Hematopoietic multipotent progenitor cell (in vitro differentiated cells): ENCODE measurements around the gene TUBA3D. TPM values are rescaled to one million over a fixed set of nuclear protein-coding genes. Genes with fewer than 3 reads are reported as not detected.
"Not testable (repeated sequence)": the region's sequence is repeated elsewhere in the genome, so short reads cannot be mapped to it uniquely, and the experiment has no call there.

ENCODE experiments used
- DNase-seq, 3 donors: peaks; one replicate each; pipeline ENCODE4 v3.0.0-alpha.2; 2011 to 2015; ENCODE audit warnings: low read depth in 2 of 3, low spot score in 2 of 3
- total RNA-seq: library from RNA; depleted of rRNA; stranded (reverse); fragments of >200 nt; gene quantifications from one replicate; pipeline ENCODE4 v1.2.3, GENCODE V29; 2012

Gene TUBA3D
- total RNA-seq, 1 donor = under 0.01 TPM

- DNase-seq = not testable (repeated sequence)
These were observed 36.3 kb downstream of the TUBA3D start for GRCh38 chr2:131511969-131512870.

- DNase-seq = peak in 1 of 3 donors; percentile 16
These were observed 38.7 kb downstream of the TUBA3D start for GRCh38 chr2:131514408-131515166.

- DNase-seq = not testable (repeated sequence)
These were observed 39.3 kb downstream of the TUBA3D start for GRCh38 chr2:131515235-131515634.

GRCh38 chr2:131516011-131516410 lies 40.1 kb downstream of the TUBA3D start:
- DNase-seq = no peak

- DNase-seq = peak in 1 of 3 donors; percentile 17
These were observed 40.7 kb downstream of the TUBA3D start for GRCh38 chr2:131516621-131517020.

- DNase-seq = no peak
These were observed 41.4 kb downstream of the TUBA3D start for GRCh38 chr2:131517106-131517831.

- not testable (repeated sequence) for DNase-seq
These were observed 41.9 kb downstream of the TUBA3D start for GRCh38 chr2:131517856-131518255.

GRCh38 chr2:131518531-131518930 lies 42.6 kb downstream of the TUBA3D start:
- DNase-seq = not testable (repeated sequence)

- no peak for DNase-seq
These were observed 43.5 kb downstream of the TUBA3D start for GRCh38 chr2:131519466-131519865.

- not testable (repeated sequence) for DNase-seq
These were observed 44.1 kb downstream of the TUBA3D start for GRCh38 chr2:131519871-131520470.

GRCh38 chr2:131520526-131520925 lies 44.6 kb downstream of the TUBA3D start:
- no peak for DNase-seq

- not testable (repeated sequence) for DNase-seq
These were observed 45.6 kb downstream of the TUBA3D start for GRCh38 chr2:131521524-131521923.

- DNase-seq = no peak
These were observed 46.3 kb downstream of the TUBA3D start for GRCh38 chr2:131521961-131522781.

GRCh38 chr2:131525256-131525655 lies 49.3 kb downstream of the TUBA3D start:
- DNase-seq = not testable (repeated sequence)

- peak in 1 of 3 donors; percentile 36 for DNase-seq
These were observed 51.4 kb downstream of the TUBA3D start, which contains the start of gene CCDC74A for GRCh38 chr2:131527131-131528001. CCDC74A (plus strand) TSS chr2:131527888; CDS start chr2:131527971, 83 bp downstream.

GRCh38 chr2:131528981-131529863 lies 53.3 kb downstream of the TUBA3D start:
- DNase-seq = not testable (repeated sequence)

- DNase-seq = not testable (repeated sequence)
These were observed 54.0 kb downstream of the TUBA3D start for GRCh38 chr2:131529864-131530445.
